Osteocyte (in vitro differentiated cells): Measurements from ENCODE around the gene POSTN. TPM values are rescaled to one million over a fixed set of nuclear protein-coding genes. Genes with fewer than 3 reads are reported as not detected.

Experiments used
- DNase-seq: peaks from one replicate; pipeline ENCODE4 v3.0.0; 2021; ENCODE audit warnings: mixed read lengths; ENCODE audit not compliant: unreplicated experiment; ENCODE audit errors: extremely low spot score
- H3K27ac Mint-ChIP-seq: one replicate; pipeline ENCODE4 v1.8.0; 2021; ENCODE audit warnings: mild to moderate bottlenecking, mixed read lengths; ENCODE audit not compliant: unreplicated experiment
- H3K27me3 Mint-ChIP-seq: one replicate; pipeline ENCODE4 v1.8.0; 2021; ENCODE audit warnings: mixed read lengths; ENCODE audit not compliant: unreplicated experiment
- H3K36me3 Mint-ChIP-seq: one replicate; pipeline ENCODE4 v1.8.0; 2021; ENCODE audit warnings: mixed read lengths; ENCODE audit not compliant: unreplicated experiment
- H3K4me1 Mint-ChIP-seq: one replicate; pipeline ENCODE4 v1.8.0; 2021; ENCODE audit warnings: mixed read lengths; ENCODE audit not compliant: unreplicated experiment
- H3K4me3 Mint-ChIP-seq: one replicate; pipeline ENCODE4 v1.8.0; 2021; ENCODE audit warnings: mild to moderate bottlenecking, moderate library complexity, mixed read lengths; ENCODE audit not compliant: unreplicated experiment
- H3K9me3 Mint-ChIP-seq: one replicate; pipeline ENCODE4 v1.8.0; 2021; ENCODE audit warnings: mixed read lengths; ENCODE audit not compliant: unreplicated experiment
- total RNA-seq: library from RNA; stranded (reverse); gene quantifications from 2 replicates; pipeline ENCODE4 v1.2.1, GENCODE V29; 2021
- TF ChIP-seq, protein P1 (sequence below): fragments of 200-600 bp; sonication (generic); IDR thresholded peaks from 2 replicates; pipeline ENCODE4 v1.5.0; 2021; ENCODE audit warnings: antibody characterized with exemption, mild to moderate bottlenecking, moderate library complexity

Gene POSTN
- total RNA-seq, 1 donor from 2014 or later = 287 TPM

DNA sequence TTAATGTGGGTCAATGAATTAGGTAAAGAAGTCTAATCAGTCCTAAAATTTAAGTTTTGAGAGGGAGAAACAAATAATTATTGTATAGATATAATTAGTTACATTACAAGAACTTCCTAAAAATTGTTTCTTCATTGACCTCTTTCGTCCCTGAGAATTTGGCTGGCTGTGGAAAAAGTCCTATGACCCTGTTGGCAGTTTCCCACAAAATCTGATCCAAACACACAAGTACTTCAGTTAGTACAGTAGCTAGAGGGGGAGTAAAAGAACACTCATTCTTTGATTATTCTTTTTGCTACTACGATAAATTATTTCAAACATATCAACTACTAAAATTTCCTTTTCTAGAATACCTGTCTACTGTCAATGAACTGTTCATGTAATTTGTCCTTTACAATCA is 11.3 kb downstream of the POSTN start:
- Mint-ChIP-seq H3K4me3 (no peak overlapping the region), H3K27me3 (no peaks in the 10 kb centered on the region), H3K36me3 (peaks cover 26% of the 10 kb centered on the region), H3K4me1 (no peaks in the 10 kb centered on the region), H3K27ac (no peak overlapping the region), H3K9me3 (no peaks in the 10 kb centered on the region)
- TF ChIP-seq, protein P1, sequence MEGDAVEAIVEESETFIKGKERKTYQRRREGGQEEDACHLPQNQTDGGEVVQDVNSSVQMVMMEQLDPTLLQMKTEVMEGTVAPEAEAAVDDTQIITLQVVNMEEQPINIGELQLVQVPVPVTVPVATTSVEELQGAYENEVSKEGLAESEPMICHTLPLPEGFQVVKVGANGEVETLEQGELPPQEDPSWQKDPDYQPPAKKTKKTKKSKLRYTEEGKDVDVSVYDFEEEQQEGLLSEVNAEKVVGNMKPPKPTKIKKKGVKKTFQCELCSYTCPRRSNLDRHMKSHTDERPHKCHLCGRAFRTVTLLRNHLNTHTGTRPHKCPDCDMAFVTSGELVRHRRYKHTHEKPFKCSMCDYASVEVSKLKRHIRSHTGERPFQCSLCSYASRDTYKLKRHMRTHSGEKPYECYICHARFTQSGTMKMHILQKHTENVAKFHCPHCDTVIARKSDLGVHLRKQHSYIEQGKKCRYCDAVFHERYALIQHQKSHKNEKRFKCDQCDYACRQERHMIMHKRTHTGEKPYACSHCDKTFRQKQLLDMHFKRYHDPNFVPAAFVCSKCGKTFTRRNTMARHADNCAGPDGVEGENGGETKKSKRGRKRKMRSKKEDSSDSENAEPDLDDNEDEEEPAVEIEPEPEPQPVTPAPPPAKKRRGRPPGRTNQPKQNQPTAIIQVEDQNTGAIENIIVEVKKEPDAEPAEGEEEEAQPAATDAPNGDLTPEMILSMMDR = no peak
- no peak for DNase-seq

DNA sequence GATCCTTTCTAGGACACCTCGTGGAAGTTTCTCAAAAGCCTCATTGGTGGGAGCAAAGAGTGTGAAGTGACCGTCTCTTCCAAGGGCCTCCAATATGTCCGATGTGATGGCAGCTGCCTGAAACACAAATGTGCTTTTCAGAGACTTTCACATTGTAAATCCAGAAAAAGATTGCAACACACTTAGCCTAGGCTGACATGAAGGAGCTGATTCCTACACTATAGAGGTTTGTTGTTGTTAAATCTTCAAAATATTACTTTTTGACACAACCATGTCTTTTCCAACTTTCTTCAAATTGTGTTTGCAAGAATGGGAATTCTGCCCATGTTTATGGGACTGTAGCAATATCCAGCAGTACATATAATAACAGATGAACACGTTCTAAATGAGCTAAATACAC is 12.4 kb downstream of the POSTN start:
- peaks cover 28% of the 10 kb centered on the region for H3K36me3 Mint-ChIP-seq
- no peak overlapping the region for H3K27ac Mint-ChIP-seq
- no peaks in the 10 kb centered on the region for H3K4me1 Mint-ChIP-seq
- DNase-seq = no peak
- TF ChIP-seq, protein P1 = no peak
- H3K9me3 Mint-ChIP-seq = no peaks in the 10 kb centered on the region
- no peaks in the 10 kb centered on the region for H3K27me3 Mint-ChIP-seq
- no peak overlapping the region for H3K4me3 Mint-ChIP-seq

DNA sequence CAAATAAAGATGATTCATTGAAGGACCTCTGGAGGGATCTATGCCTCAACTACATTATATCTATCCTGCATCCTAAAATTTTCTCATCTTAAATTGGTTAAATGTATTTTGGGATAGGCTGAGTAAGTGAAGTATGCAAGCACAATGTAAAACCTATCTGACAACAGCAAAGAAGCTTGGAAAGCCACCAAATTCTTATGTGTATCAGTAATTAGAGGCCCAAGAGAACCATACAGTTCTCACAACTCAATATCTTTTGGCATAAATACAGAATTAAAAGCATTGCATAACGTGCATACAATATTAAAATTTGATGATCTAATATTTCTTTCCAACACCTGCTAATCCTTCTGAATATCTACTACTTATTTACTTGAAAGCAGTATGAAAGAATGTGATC is 13.0 kb downstream of the POSTN start:
- Mint-ChIP-seq H3K9me3 (no peaks in the 10 kb centered on the region), H3K27ac (no peak overlapping the region), H3K4me1 (no peaks in the 10 kb centered on the region), H3K36me3 (peaks cover 32% of the 10 kb centered on the region), H3K4me3 (no peak overlapping the region), H3K27me3 (no peaks in the 10 kb centered on the region)
- TF ChIP-seq, protein P1 = no peak
- no peak for DNase-seq

DNA sequence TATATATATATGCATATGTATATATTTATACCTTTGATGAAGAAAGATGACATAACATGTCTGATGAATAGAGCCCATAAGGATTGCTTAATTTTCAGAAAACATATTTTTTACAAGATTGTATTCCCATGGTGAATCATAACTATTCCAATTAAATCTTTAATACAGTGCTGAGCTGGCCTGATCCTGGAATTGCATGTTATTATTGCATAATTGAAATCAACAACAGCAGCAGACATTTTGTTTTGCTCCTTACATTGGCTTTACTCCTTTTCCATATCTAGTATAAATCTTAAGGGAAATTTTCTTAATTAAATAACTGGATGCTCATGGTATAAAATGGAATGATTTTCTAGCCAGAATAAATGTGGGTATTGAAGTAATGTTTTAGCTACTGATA is 22.0 kb downstream of the POSTN start:
- H3K27ac Mint-ChIP-seq = no peak overlapping the region
- TF ChIP-seq, protein P1 = no peak
- DNase-seq = no peak
- H3K27me3 Mint-ChIP-seq = no peaks in the 10 kb centered on the region
- no peak overlapping the region for H3K4me3 Mint-ChIP-seq
- no peaks in the 10 kb centered on the region for H3K9me3 Mint-ChIP-seq
- peaks cover 18% of the 10 kb centered on the region for H3K36me3 Mint-ChIP-seq
- H3K4me1 Mint-ChIP-seq = peaks cover 1% of the 10 kb centered on the region

DNA sequence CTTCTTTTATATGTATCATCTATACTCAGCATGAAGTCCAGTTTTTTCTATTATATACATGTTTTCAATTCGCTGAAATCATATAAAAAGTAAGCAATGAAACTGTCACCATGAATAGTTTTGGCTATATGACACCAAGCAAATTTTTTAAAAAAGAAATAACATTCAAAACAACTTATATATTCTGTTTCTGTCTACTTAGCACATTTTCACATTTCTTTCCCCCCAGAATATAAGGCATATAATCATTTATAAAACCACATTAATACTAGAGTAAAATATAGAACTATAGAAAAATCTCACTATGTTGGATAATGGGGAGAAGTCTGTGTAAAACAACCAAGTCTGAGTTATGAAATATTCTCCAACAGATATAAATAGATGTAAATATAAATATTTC is 33.1 kb downstream of the POSTN start:
- TF ChIP-seq, protein P1 = no peak
- Mint-ChIP-seq H3K4me1 (no peaks in the 10 kb centered on the region), H3K9me3 (no peaks in the 10 kb centered on the region), H3K36me3 (peaks cover 22% of the 10 kb centered on the region), H3K4me3 (no peak overlapping the region), H3K27me3 (no peaks in the 10 kb centered on the region), H3K27ac (no peak overlapping the region)
- DNase-seq = no peak
